Smooth muscle cell (in vitro differentiated cells): Measurements from ENCODE around the gene SCAI. TPM values are rescaled to one million over a fixed set of nuclear protein-coding genes. Genes with fewer than 3 reads are reported as not detected.
"Not testable (repeated sequence)": the region's sequence is repeated elsewhere in the genome, so short reads cannot be mapped to it uniquely, and the experiment has no call there.

ENCODE experiments used
- DNase-seq: peaks from one replicate; lab custom pipeline; 2025; ENCODE audit not compliant: unreplicated experiment; lab: John Stamatoyannopoulos, UW
- H2AFZ ChIP-seq: fragments of 200-600 bp; sonication (generic); 2 replicates; pipeline ENCODE4 v1.6.0; 2016; ENCODE audit warnings: antibody characterized with exemption, low read depth, mild to moderate bottlenecking
- H3F3A ChIP-seq: fragments of 200-600 bp; sonication (generic); 2 replicates; pipeline ENCODE4 v1.6.0; 2017; ENCODE audit warnings: antibody characterized with exemption, low read depth
- H3K27ac ChIP-seq: fragments of 200-600 bp; sonication (generic); 2 replicates; pipeline ENCODE4 v1.5.1; 2016; ENCODE audit warnings: low read depth, mild to moderate bottlenecking
- H3K27me3 ChIP-seq: fragments of 200-600 bp; sonication (generic); 2 replicates; pipeline ENCODE4 v1.6.1; 2016; ENCODE audit warnings: low read depth, mild to moderate bottlenecking
- H3K36me3 ChIP-seq: fragments of 200-600 bp; sonication (generic); 2 replicates; pipeline ENCODE4 v1.5.1; 2016; ENCODE audit warnings: low read depth
- H3K4me1 ChIP-seq: fragments of 200-600 bp; sonication (generic); 2 replicates; pipeline ENCODE4 v1.5.1; 2016; ENCODE audit warnings: low read depth
- H3K4me2 ChIP-seq: fragments of 200-600 bp; sonication (generic); 2 replicates; pipeline ENCODE4 v1.6.0; 2016; ENCODE audit warnings: mild to moderate bottlenecking
- H3K4me3 ChIP-seq: fragments of 200-600 bp; sonication (generic); 2 replicates; pipeline ENCODE4 v1.5.1; 2016; ENCODE audit warnings: mild to moderate bottlenecking
- H3K79me2 ChIP-seq: fragments of 200-600 bp; sonication (generic); 2 replicates; pipeline ENCODE4 v1.6.0; 2016; ENCODE audit warnings: low read depth, mild to moderate bottlenecking
- H3K9ac ChIP-seq: fragments of 200-600 bp; sonication (generic); 2 replicates; pipeline ENCODE4 v1.6.0; 2016; ENCODE audit warnings: low read depth
- H3K9me3 ChIP-seq: fragments of 200-600 bp; sonication (generic); replicated peaks from 2 replicates; pipeline ENCODE4 v1.5.1; 2016; ENCODE audit warnings: low read depth
- H4K20me1 ChIP-seq: fragments of 200-600 bp; sonication (generic); 2 replicates; pipeline ENCODE4 v1.6.0; 2016; ENCODE audit warnings: low read depth
- WGBS: methylation state at CpG from one replicate; pipeline ENCODE4 v1.1.7; 2016; ENCODE audit warnings: low lambda C conversion rate; 5-methylcytosine and 5-hydroxymethylcytosine counted together
- polyA plus RNA-seq: library from polyadenylated mRNA; unstranded; fragments of >200 nt; fragmentation: Nextera tagmentation; extraction: Ambion mirVana; gene quantifications from 2 replicates; pipeline ENCODE4 v1.2.1, GENCODE V29; 2016
- total RNA-seq: library from RNA; depleted of rRNA; stranded (reverse); fragments of >200 nt; gene quantifications from 2 replicates; pipeline ENCODE4 v1.2.3, GENCODE V29; 2014
- TF ChIP-seq, protein P1 (sequence below): fragments of 200-600 bp; sonication (generic); IDR thresholded peaks from 2 replicates; pipeline ENCODE4 v1.5.1; 2017; ENCODE audit warnings: borderline replicate concordance, mild to moderate bottlenecking, antibody characterized with exemption; ENCODE audit not compliant: insufficient read depth, poor library complexity, severe bottlenecking

Gene SCAI
- total and polyA plus RNA-seq, 2 experiments from 2014 or later: 0.81 to 8.4 TPM

DNA sequence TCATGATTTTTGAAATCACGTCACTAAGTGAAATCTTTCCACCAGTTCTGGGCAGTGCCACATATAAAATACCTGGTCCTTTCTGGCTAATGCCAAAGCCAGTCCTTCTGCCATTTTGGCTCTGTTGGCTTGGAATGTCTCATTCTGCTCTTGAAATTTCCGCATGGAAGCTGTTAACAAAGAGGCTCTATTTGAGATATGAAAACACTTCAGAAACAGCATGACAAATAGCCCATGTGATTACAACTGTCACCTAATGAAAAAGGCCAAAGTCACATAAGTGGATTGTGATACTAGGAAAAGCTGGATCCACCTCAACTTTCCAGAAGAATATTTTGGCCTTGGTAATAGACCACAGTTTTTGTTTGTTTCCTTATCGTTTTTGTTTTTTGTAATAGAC lies 215.2 kb downstream of the SCAI start:
- no peak overlapping the region for H3K9ac ChIP-seq
- no peaks in the 10 kb centered on the region for H3K4me1 ChIP-seq
- H3K4me2 ChIP-seq: no peak overlapping the region
- H3K79me2 ChIP-seq: no peaks in the 10 kb centered on the region
- WGBS: 94% methylated on average over 3 of the region's 3 CpGs
- no peaks in the 10 kb centered on the region for H4K20me1 ChIP-seq
- no peak overlapping the region for H3K4me3 ChIP-seq
- no peak overlapping the region for H2AFZ ChIP-seq
- no peaks in the 10 kb centered on the region for H3F3A ChIP-seq
- H3K9me3 ChIP-seq: no peaks in the 10 kb centered on the region
- DNase-seq: no peak
- no peak overlapping the region for H3K27ac ChIP-seq
- TF ChIP-seq, protein P1, sequence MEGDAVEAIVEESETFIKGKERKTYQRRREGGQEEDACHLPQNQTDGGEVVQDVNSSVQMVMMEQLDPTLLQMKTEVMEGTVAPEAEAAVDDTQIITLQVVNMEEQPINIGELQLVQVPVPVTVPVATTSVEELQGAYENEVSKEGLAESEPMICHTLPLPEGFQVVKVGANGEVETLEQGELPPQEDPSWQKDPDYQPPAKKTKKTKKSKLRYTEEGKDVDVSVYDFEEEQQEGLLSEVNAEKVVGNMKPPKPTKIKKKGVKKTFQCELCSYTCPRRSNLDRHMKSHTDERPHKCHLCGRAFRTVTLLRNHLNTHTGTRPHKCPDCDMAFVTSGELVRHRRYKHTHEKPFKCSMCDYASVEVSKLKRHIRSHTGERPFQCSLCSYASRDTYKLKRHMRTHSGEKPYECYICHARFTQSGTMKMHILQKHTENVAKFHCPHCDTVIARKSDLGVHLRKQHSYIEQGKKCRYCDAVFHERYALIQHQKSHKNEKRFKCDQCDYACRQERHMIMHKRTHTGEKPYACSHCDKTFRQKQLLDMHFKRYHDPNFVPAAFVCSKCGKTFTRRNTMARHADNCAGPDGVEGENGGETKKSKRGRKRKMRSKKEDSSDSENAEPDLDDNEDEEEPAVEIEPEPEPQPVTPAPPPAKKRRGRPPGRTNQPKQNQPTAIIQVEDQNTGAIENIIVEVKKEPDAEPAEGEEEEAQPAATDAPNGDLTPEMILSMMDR: no peak
- peaks cover 5% of the 10 kb centered on the region for H3K36me3 ChIP-seq
- H3K27me3 ChIP-seq: no peaks in the 10 kb centered on the region

DNA sequence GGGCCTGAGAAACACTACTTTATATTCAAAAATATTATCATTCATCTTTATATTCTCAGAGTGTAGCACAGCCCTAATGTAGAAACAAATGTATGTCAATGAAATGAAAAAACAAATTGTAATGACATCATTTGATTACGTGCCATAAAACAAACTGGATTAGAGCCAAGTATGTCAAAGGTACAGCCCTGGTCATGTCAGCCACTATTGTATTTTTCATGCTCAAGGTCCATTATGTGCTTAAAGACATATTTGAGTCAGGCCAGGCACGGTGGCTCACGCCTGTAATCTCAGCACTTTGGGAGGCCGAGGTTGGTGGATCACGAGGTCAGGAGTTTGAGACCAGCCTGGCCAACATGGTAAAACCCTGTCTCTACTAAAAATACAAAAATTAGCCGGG lies 222.9 kb downstream of the SCAI start:
- not testable (repeated sequence) for H3K4me1 ChIP-seq, H3K36me3 ChIP-seq, H4K20me1 ChIP-seq, H3K9ac ChIP-seq, H3K4me2 ChIP-seq, H3F3A ChIP-seq, H3K27ac ChIP-seq, DNase-seq, H2AFZ ChIP-seq, H3K9me3 ChIP-seq, H3K79me2 ChIP-seq, H3K27me3 ChIP-seq, H3K4me3 ChIP-seq
- WGBS: 97% methylated on average over 6 of the region's 6 CpGs

DNA sequence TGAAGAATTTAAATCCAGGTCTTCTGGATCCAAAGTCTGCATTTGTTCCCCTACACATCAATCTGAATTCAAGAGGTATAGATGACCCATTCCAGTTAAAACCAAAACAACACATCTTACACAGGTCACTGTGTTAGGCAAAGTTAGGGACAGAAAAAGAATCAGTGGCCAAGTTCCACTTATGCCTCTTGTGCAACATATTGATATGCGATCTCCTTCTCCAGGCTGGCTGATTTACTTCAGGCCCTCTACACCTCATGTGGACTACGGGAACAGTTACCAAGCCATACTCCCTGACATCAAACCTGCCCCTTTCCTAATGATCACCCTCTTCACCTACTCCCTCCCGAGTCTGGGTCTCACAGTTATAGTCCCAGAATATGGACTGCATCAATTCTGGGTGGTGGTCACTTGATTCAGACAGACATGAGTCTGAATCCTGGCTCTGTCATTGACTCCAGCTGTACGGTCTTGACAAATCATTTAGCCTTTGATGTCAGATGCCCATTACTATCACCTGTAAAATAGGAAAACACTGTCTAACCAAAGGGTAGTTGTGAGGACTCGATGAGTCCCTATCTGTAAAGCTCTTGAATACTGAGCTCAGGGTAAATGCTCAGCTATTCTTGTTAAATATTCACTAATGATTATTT lies 228.4 kb downstream of the SCAI start:
- WGBS: 98% methylated on average over 5 of the region's 5 CpGs

DNA sequence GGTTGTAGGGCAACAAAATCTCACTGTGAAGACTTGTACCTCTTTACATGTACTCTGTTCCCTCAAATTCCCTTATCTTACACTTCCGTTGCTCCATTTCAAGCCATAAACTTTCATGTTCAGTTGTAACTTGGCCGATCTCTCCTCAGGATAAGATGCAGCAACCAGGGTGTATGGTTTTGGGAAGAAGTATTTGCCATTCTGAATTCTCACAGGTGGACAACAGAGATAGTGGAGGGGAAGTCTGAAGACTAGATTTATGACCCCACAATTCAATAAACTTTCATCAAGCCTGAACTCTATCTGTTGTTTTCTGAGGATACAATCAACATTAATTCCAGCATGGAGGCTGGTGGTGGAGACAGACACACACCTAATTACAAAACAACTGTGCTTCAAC lies 229.9 kb downstream of the SCAI start:
- H3K36me3 ChIP-seq: no peaks in the 10 kb centered on the region
- H3K27ac ChIP-seq: no peak overlapping the region
- DNase-seq: no peak
- no peaks in the 10 kb centered on the region for H3K79me2 ChIP-seq
- WGBS: 96% methylated on average over 2 of the region's 2 CpGs
- TF ChIP-seq, protein P1: no peak
- no peak overlapping the region for H2AFZ ChIP-seq
- H3K4me2 ChIP-seq: no peak overlapping the region
- no peaks in the 10 kb centered on the region for H3K4me1 ChIP-seq
- H3K27me3 ChIP-seq: no peaks in the 10 kb centered on the region
- no peaks in the 10 kb centered on the region for H3K9me3 ChIP-seq
- H3F3A ChIP-seq: no peaks in the 10 kb centered on the region
- H3K4me3 ChIP-seq: no peak overlapping the region
- no peaks in the 10 kb centered on the region for H4K20me1 ChIP-seq
- H3K9ac ChIP-seq: no peak overlapping the region

More for the DNA sequence above, 228.4 kb downstream of the SCAI start:
- TF ChIP-seq, protein P1: no peak
- Histone ChIP-seq H3K36me3 (no peaks in the 10 kb centered on the region), H3K4me1 (no peaks in the 10 kb centered on the region), H3K9me3 (no peaks in the 10 kb centered on the region), H3K9ac (no peak overlapping the region), H4K20me1 (no peaks in the 10 kb centered on the region), H2AFZ (no peak overlapping the region), H3K4me3 (no peak overlapping the region), H3K79me2 (no peaks in the 10 kb centered on the region), H3K4me2 (no peak overlapping the region), H3K27ac (no peak overlapping the region), H3F3A (no peaks in the 10 kb centered on the region), H3K27me3 (no peaks in the 10 kb centered on the region)
- no peak for DNase-seq
